Effector CD8-positive, alpha-beta T cell (primary cell): ENCODE data around the gene PARD6A.

Experiments
- DNase-seq: peaks from one replicate; lab custom pipeline; 2025; lab: John Stamatoyannopoulos, UW

Gene PARD6A

GRCh38 chr16:67653789-67654402, 6.9 kb upstream of the PARD6A start:
- DNase-seq: no peak

GRCh38 chr16:67654403-67654911, 6.3 kb upstream of the PARD6A start:
- no peak for DNase-seq

GRCh38 chr16:67655363-67655762, 5.4 kb upstream of the PARD6A start:
- DNase-seq: no peak

GRCh38 chr16:67656344-67657016, 4.3 kb upstream of the PARD6A start:
- no peak for DNase-seq

- DNase-seq: no peak
Observed at GRCh38 chr16:67657017-67657608, 3.6 kb upstream of the PARD6A start.

- DNase-seq: no peak
Observed at GRCh38 chr16:67657751-67658518, 2.8 kb upstream of the PARD6A start.

GRCh38 chr16:67658849-67659674, 1.7 kb upstream of the PARD6A start:
- DNase-seq: no peak

- DNase-seq: peak; percentile 92
Observed at GRCh38 chr16:67659675-67660563, 841 bp upstream of the PARD6A start, which contains the start of gene ACD. Gene ACD (minus strand): TSS chr16:67660260. CDS start chr16:67660220, 40 bp downstream.

- no peak for DNase-seq
Observed at GRCh38 chr16:67661101-67661761, 471 bp downstream of the PARD6A start.

- no peak for DNase-seq
Observed at GRCh38 chr16:67661886-67662652, 1.3 kb downstream of the PARD6A start.

- DNase-seq: no peak
Observed at GRCh38 chr16:67662653-67663010, 1.9 kb downstream of the PARD6A start.

- no peak for DNase-seq
Observed at GRCh38 chr16:67663151-67663876, 2.6 kb downstream of the PARD6A start.

GRCh38 chr16:67663877-67664222, 3.1 kb downstream of the PARD6A start:
- DNase-seq: no peak

- DNase-seq: no peak
Observed at GRCh38 chr16:67664258-67664657, 3.5 kb downstream of the PARD6A start.

- no peak for DNase-seq
Observed at GRCh38 chr16:67664871-67665270, 4.1 kb downstream of the PARD6A start.

- no peak for DNase-seq
Observed at GRCh38 chr16:67665598-67665997, 4.8 kb downstream of the PARD6A start.

GRCh38 chr16:67666032-67666551, 5.3 kb downstream of the PARD6A start:
- no peak for DNase-seq
